ENCODE data around the gene R3HDM4.

- TF ChIP-seq POLR2A (IDR thresholded peaks at IDR 0.05; ENCODE audit: low read depth, low read length) (no peak), POLR2AphosphoS5 (IDR thresholded peaks at IDR 0.05; ENCODE audit: low read depth, low read length) (no peak), POU2F2 (IDR thresholded peaks at IDR 0.05; ENCODE audit: low read depth, low read length) (no peak), SPI1 (IDR thresholded peaks at IDR 0.05; ENCODE audit: low read depth, low read length) (no peak), TAF1 (IDR thresholded peaks at IDR 0.05; ENCODE audit: low read depth, low read length) (no peak)
Observed at GRCh38 chr19:875265-875879, 37.6 kb downstream of the R3HDM4 start.
